HepG2 (cell line): ENCODE measurements around the gene ELF1. TPM values are rescaled to one million over a fixed set of nuclear protein-coding genes. Genes with fewer than 3 reads are reported as not detected.
A peak's percentile ranks its signal among the peaks of the same experiment; 100 is the strongest.

Experiments used
- ARID2 ChIP-seq: sonication (generic); formaldehyde crosslinking; IDR thresholded peaks from 2 replicates; pipeline ENCODE4 v1.8.1; 2022; ENCODE audit warnings: mild to moderate bottlenecking, missing genetic modification reagents, borderline replicate concordance
- ASH2L ChIP-seq: fragments of 300-600, 200-600 bp; sonication (generic); IDR thresholded peaks from 2 replicates; pipeline ENCODE4 v1.7.0; 2017; ENCODE audit warnings: low read depth, mild to moderate bottlenecking, moderate library complexity, mixed read lengths, low read length; ENCODE audit not compliant: insufficient read length
- GMEB1 ChIP-seq: sonication (generic); formaldehyde crosslinking; IDR thresholded peaks from 2 replicates; pipeline ENCODE4 v1.5.1; 2020; ENCODE audit warnings: missing genetic modification reagents, mild to moderate bottlenecking, borderline replicate concordance
- GRHL1 ChIP-seq: sonication (generic); formaldehyde crosslinking; conservative IDR thresholded peaks from 2 replicates; pipeline ENCODE4 v1.8.0; 2022; ENCODE audit warnings: missing genetic modification reagents
- GTF2F1 ChIP-seq: fragments of 150-350 bp; IDR thresholded peaks from 2 replicates; pipeline ENCODE4 v1.6.1; 2014; ENCODE audit warnings: low read length
- HCFC1 ChIP-seq: fragments of 150-350 bp; IDR thresholded peaks from 2 replicates; pipeline ENCODE4 v1.6.1; 2014; ENCODE audit warnings: low read depth, low read length
- HDAC2 ChIP-seq: sonication (generic); formaldehyde crosslinking; IDR thresholded peaks from 2 replicates; pipeline ENCODE4 v1.4.0; 2020; ENCODE audit warnings: missing genetic modification reagents
- HNF4A ChIP-seq: sonication (generic); formaldehyde crosslinking; IDR thresholded peaks from 2 replicates; pipeline ENCODE4 v1.4.0; 2020; ENCODE audit warnings: missing genetic modification reagents
- KLF6 ChIP-seq: IDR thresholded peaks from 2 replicates; pipeline ENCODE4 v1.8.0; 2016; ENCODE audit warnings: missing biosample characterization, missing genetic modification reagents
- NFKB2 ChIP-seq: sonication (generic); formaldehyde crosslinking; IDR thresholded peaks from 2 replicates; pipeline ENCODE4 v1.4.0; 2020; ENCODE audit warnings: missing genetic modification reagents, borderline replicate concordance
- SALL2 ChIP-seq: sonication (generic); formaldehyde crosslinking; IDR thresholded peaks from 2 replicates; pipeline ENCODE4 v1.8.1; 2023; ENCODE audit warnings: mild to moderate bottlenecking, missing genetic modification reagents, inconsistent platforms
- SATB2 ChIP-seq: sonication (generic); formaldehyde crosslinking; IDR thresholded peaks from 2 replicates; pipeline ENCODE4 v1.5.0; 2020; ENCODE audit warnings: missing genetic modification reagents
- SRF ChIP-seq: IDR thresholded peaks from 2 replicates; pipeline ENCODE4 v1.6.1; 2011; ENCODE audit warnings: mild to moderate bottlenecking, low read depth, low read length, moderate library complexity
- U2AF1 ChIP-seq: fragments of 200-400 bp; formaldehyde crosslinking; optimal IDR thresholded peaks from 2 replicates; pipeline ENCODE3; 2017; ENCODE audit warnings: mild to moderate bottlenecking, low read depth, low read length
- ZBTB3 ChIP-seq: sonication (generic); formaldehyde crosslinking; IDR thresholded peaks from 2 replicates; pipeline ENCODE4 v1.4.0; 2020; ENCODE audit warnings: low read depth, mild to moderate bottlenecking, moderate library complexity, missing genetic modification reagents, borderline replicate concordance
- ZFX ChIP-seq: sonication (generic); formaldehyde crosslinking; IDR thresholded peaks from 2 replicates; pipeline ENCODE4 v1.4.0; 2020; ENCODE audit warnings: mild to moderate bottlenecking, low read depth, missing genetic modification reagents, moderate library complexity
- ZNF30 ChIP-seq: sonication (generic); formaldehyde crosslinking; IDR thresholded peaks from 2 replicates; pipeline ENCODE4 v1.5.0; 2020; ENCODE audit warnings: mild to moderate bottlenecking, missing genetic modification reagents
- ZNF543 ChIP-seq: sonication (generic); formaldehyde crosslinking; IDR thresholded peaks from 2 replicates; pipeline ENCODE4 v1.4.0; 2020; ENCODE audit warnings: mild to moderate bottlenecking, missing genetic modification reagents
- ZNF570 ChIP-seq: sonication (generic); formaldehyde crosslinking; IDR thresholded peaks from 2 replicates; pipeline ENCODE4 v1.4.0; 2020; ENCODE audit warnings: mild to moderate bottlenecking, missing genetic modification reagents, borderline replicate concordance
- ZNF616 ChIP-seq: sonication (generic); formaldehyde crosslinking; IDR thresholded peaks from 2 replicates; pipeline ENCODE4 v1.5.0; 2020; ENCODE audit warnings: low read depth, mild to moderate bottlenecking, missing genetic modification reagents
- ZNF83 ChIP-seq: sonication (generic); formaldehyde crosslinking; IDR thresholded peaks from 2 replicates; pipeline ENCODE4 v1.4.0; 2020; ENCODE audit warnings: missing genetic modification reagents, mild to moderate bottlenecking, borderline replicate concordance
- polyA plus RNA-seq, 8 experiments: library from polyadenylated mRNA; depleted of rRNA in 3 of 8; stranded (reverse) in 7 of 8; unstranded in 1 of 8; fragments of >200 nt; fragmentation: Illumina TruSeq in 4 of 8; extraction: Trizol in 4 of 8; gene quantifications; 2 replicates each; pipeline versions ENCODE4 v1.2.1 to v1.2.3, GENCODE V29; 2011 to 2016; ENCODE audit warnings: low read depth in 4 of 8, missing spikeins in 1 of 8, mixed read lengths in 1 of 8; ENCODE audit not compliant: insufficient read depth in 1 of 8
- total RNA-seq, 5 experiments: library from RNA; depleted of rRNA; stranded (reverse); fragments of >200 nt; fragmentation: Illumina TruSeq; extraction: Trizol; gene quantifications; 2 replicates each; pipeline ENCODE4 v1.2.3, GENCODE V29; 2016; ENCODE audit warnings: low read depth in 1 of 5
- TF ChIP-seq, protein P1 (sequence below): sonication (generic); formaldehyde crosslinking; IDR thresholded peaks from 2 replicates; pipeline ENCODE4 v1.8.0; 2022; ENCODE audit warnings: missing genetic modification reagents, mild to moderate bottlenecking, borderline replicate concordance
- TF ChIP-seq, protein P2 (sequence below): IDR thresholded peaks from 2 replicates; pipeline ENCODE4 v1.6.1; 2016; ENCODE audit warnings: low read depth

Gene ELF1
- total and polyA plus RNA-seq, 2 of the 13 experiments (the other 11 are each of a cell fraction or from before 2014, with no cell fraction given), result 24.6 to 71.5 TPM

DNA sequence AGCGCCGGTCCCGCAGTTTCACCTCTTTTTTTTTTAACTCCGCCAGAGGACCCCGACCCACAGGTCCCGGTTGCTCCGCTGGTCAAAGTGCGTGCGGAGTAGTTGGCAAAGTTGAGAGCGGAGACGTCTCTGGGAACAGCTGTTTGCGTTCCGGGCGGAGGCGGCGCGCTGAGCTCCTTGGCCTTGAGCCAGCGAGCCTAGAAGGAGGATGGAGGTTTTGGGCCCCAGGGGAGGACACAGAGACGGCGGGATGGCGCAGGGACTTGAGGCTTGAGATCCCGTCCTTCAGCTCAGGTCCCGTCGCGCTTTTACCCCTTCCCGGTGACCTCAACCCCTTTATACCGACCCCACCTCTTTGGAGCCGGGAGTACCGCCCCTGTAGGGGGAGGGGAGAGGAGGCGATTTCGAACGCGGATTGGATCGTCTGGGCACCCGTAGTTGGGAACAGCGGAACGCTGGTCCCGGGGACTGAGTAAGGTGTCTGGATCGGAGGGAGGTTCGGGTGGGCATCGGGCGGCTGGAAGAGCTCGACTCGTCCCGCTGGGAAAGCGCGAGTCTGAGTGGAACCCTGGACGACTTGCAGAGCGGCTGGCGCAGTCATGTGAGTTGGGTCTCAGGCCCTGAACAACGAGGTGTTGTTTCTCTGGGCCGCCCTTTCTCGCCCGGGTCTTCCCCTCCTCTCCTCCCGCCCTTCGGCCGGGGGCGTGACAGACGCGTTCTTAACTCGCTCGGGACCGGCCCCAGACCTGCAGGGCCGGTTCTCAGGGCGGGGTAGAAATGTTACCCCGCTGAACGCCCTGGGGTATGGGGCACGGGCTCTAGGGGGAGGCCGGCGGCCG lies 42.2 kb upstream of the ELF1 start, which contains the start of gene WBP4 (continued):
- no peak for TF ChIP-seq GRHL1 (CRISPR knock-in tag)
- TF ChIP-seq HDAC2 (CRISPR knock-in tag), result peak; percentile 73
- peak; percentile 69; the same call in 1 of the 2 replicates for TF ChIP-seq ZBTB3 (CRISPR knock-in tag)
- TF ChIP-seq ZNF616, result no peak
- TF ChIP-seq ZFX, result peak; percentile 86
- 0 out of 2 replicates have a peak, but pooled peaks have one; percentile 88 for TF ChIP-seq ARID2 (CRISPR knock-in tag)
- 0 out of 2 replicates have a peak, but pooled peaks have one; percentile 49 for TF ChIP-seq GMEB1 (CRISPR knock-in tag)
- TF ChIP-seq, protein P1, sequence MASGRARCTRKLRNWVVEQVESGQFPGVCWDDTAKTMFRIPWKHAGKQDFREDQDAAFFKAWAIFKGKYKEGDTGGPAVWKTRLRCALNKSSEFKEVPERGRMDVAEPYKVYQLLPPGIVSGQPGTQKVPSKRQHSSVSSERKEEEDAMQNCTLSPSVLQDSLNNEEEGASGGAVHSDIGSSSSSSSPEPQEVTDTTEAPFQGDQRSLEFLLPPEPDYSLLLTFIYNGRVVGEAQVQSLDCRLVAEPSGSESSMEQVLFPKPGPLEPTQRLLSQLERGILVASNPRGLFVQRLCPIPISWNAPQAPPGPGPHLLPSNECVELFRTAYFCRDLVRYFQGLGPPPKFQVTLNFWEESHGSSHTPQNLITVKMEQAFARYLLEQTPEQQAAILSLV (CRISPR knock-in tag), result no peak
- TF ChIP-seq KLF6 (CRISPR knock-in tag), result peak; percentile 34; the same call in 1 of the 2 replicates
- TF ChIP-seq SATB2, result peak; percentile 14; the same call in 1 of the 2 replicates
- TF ChIP-seq SRF, result 0 out of 2 replicates have a peak, but pooled peaks have one; percentile 48
- TF ChIP-seq HCFC1, result peak; percentile 52
- peak; percentile 58; the same call in 1 of the 2 replicates for TF ChIP-seq GTF2F1
- TF ChIP-seq U2AF1, result no peak
- TF ChIP-seq ASH2L, result peak; percentile 90
- TF ChIP-seq NFKB2 (CRISPR knock-in tag), result peak; percentile 74; the same call in 1 of the 2 replicates
- TF ChIP-seq ZNF570 (CRISPR knock-in tag), result 0 out of 2 replicates have a peak, but pooled peaks have one; percentile 24
- no peak for TF ChIP-seq ZNF83 (CRISPR knock-in tag)
- TF ChIP-seq HNF4A (CRISPR knock-in tag), result peak; percentile 31
- peak; percentile 42; the same call in 1 of the 2 replicates for TF ChIP-seq ZNF543
- TF ChIP-seq ZNF30 (CRISPR knock-in tag), result 0 out of 2 replicates have a peak, but pooled peaks have one; percentile 25
- TF ChIP-seq SALL2, result no peak; the same call in 1 of the 2 replicates
- TF ChIP-seq, protein P2, sequence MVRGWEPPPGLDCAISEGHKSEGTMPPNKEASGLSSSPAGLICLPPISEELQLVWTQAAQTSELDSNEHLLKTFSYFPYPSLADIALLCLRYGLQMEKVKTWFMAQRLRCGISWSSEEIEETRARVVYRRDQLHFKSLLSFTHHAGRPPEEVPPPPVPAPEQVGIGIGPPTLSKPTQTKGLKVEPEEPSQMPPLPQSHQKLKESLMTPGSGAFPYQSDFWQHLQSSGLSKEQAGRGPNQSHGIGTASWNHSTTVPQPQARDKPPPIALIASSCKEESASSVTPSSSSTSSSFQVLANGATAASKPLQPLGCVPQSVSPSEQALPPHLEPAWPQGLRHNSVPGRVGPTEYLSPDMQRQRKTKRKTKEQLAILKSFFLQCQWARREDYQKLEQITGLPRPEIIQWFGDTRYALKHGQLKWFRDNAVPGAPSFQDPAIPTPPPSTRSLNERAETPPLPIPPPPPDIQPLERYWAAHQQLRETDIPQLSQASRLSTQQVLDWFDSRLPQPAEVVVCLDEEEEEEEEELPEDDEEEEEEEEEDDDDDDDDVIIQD (CRISPR knock-in tag), result peak; percentile 85
